GM18861 (cell line): ENCODE measurements around the gene INPPL1.
"Not testable (repeated sequence)": the region's sequence is repeated elsewhere in the genome, so short reads cannot be mapped to it uniquely, and the experiment has no call there.

Experiments used
- ATAC-seq: cut with Tn5 transposase; IDR thresholded peaks from one replicate; pipeline ENCODE4 v1.9.1; 2021; ENCODE audit not compliant: unreplicated experiment

The INPPL1 gene

GRCh38 chr11:72244060-72244360 is 19.4 kb downstream of the INPPL1 start, which contains the start of gene PHOX2A:
TSS of gene PHOX2A (minus strand) at chr11:72244176. CDS start at chr11:72244004, 172 bp downstream.
- no peak for ATAC-seq

- no peak for ATAC-seq
Observed at GRCh38 chr11:72244361-72245262, 20.0 kb downstream of the INPPL1 start.

GRCh38 chr11:72245263-72245816 is 20.8 kb downstream of the INPPL1 start:
- no peak for ATAC-seq

DNA sequence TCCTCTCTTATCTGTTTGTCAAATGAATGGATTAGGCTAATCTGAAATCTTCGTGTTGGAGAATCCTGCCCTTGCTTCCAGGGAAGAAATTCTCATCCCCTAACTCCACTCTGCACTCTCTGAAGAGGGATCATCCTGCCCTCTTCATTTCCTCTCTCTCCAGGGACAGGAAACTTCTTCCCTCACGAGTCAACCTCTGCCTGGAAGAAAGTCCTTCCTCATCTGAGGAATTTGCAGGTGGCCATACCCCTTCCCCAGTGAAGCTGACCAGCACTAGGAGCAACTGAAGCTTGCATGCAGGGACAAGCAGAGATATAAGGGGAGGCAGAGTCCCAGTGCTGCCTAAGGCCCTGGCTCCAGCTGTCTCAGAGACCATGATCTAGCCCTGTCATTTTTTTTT is 23.0 kb downstream of the INPPL1 start:
- ATAC-seq, result no peak

- no peak for ATAC-seq
Observed at GRCh38 chr11:72249961-72250360, 25.4 kb downstream of the INPPL1 start.

DNA sequence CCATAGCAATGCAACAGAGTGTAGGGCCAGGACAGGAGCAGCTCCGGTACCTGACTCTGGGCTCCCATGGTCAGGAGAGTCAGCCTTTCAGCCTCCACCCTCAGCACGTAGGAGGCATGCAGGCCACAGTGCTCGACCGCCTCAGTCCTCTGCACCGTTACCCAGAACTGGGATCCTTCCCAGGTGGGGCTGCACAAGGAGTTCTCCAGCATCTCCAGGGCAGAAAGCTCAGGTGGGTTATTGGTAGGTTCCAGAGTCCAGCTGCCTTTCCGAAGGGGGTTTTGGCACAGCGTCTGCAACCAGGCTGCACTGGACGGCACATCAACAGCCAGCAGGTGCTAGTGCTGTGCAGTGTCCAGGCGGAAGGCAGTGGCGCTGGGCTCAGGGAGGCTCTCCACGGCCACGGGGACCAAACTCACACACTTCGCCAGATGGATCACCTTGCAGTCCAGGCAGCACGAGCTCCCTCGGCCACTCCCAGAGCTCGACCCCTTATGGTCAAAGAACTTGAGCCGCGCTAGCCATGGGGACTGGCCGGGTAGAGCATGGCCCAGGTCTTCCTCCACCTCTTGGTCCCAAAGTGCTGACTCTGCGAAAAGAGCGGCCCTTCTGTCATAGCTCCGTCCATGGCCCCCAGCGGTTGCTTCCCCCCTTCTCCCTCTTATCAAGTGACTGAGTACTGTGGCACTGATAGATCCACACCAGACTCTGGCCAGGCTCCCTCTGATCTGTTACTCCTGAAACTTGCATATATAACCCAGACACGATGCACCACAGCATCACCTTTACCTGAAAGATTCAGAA is 26.3 kb downstream of the INPPL1 start:
- ATAC-seq, result no peak

DNA sequence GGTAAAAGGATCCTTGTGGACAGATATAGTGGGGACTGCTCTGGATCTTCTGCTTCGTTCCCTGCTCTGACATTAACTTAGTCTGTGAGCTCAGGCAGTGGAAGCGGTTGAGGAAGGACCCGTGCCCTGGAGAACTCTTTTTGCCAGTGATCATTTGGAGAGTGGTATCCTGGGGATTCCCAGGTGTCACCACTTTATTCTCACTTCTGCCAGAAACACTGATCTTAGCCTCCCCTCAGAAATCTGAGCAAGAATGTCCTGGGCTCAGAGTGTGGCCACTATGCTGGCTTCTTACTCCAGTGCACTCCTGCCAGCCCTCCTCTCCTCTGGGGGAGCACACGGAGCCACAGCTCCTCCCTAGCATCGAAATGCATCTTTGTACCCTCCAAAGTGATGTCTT is 27.0 kb downstream of the INPPL1 start:
- no peak for ATAC-seq

DNA sequence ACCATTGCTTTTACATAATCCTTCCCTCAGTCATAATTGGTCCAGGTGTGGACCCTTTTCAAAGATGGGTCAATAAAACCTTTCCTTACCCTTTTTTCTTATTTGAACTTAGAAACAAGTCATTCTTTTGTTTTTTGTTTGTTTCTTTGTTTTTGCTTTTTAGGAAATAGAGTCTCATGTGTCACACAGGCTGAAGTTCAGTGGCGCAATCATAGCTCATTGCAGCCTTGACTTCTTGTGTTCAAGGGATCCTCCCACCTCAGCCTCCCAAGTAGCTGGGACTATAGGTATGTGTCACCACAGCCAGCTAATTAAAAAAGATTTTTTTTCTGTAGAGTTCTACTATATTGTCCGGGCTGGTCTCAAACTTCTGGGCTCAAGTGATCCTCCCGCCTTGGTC is 28.8 kb downstream of the INPPL1 start:
- no peak for ATAC-seq

GRCh38 chr11:72254299-72254993 is 29.9 kb downstream of the INPPL1 start:
- no peak for ATAC-seq

GRCh38 chr11:72257570-72257969 is 33.0 kb downstream of the INPPL1 start:
- ATAC-seq, result no peak

DNA sequence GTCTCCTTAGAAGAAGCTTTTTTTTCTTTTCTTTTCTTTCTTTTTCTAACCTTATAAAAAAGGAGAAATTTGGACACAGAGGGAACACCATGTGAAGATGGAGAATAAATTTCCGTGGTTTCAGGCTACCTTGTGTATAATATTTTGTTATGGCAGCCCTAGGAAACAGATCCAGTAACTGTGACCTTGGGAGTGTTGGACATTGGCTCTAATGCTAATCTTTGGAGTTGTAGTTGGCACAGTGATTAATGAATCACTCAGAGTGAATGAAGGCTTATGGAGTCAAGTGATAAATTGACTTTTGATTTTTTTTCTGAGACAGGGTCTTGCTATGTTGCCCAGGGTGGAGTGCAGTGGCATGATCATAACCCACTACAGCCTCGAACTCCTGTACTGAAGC is 34.9 kb downstream of the INPPL1 start:
- no peak for ATAC-seq

- ATAC-seq, result no peak
Observed at GRCh38 chr11:72260574-72260973, 36.0 kb downstream of the INPPL1 start.

DNA sequence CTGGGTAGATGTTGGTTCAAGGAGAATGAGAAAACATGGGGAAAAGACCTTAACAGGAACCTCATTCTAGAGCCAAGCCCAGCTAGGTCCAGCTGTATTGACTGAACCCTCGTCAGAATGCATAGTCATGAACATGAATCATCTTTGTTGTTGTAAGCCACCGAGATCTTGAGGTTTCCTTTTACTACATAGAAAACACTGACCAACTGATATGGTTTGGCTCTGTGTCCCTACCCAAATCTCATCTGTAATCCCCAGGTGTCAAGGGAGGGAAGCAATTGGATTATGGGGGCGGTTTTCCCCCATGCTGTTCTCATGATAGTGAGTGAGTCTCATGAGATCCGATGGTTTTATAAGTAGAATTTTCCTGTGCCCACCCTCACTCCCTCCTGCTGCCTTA is 38.8 kb downstream of the INPPL1 start:
- no peak for ATAC-seq

DNA sequence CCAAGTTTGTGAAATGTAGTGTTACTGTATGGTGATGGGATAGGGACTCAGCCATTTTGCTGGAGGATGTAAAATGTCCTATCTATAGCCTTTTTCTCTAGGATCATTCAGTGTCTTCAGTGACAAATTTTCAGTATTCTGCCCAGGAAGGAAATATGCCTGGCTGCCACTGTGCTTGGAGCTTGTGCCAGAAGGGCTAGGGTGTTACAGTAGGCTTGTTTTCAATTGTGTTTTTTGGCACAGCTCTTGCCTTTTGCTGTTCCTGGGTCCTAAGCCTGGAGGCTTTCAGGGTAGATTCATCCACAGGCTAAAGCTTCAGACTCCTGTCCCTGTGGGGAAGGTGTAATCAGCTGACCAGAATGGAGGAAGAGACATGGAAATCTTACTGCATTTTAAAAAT is 41.4 kb downstream of the INPPL1 start:
- no peak for ATAC-seq

- not testable (repeated sequence) for ATAC-seq
Observed at GRCh38 chr11:72266960-72267359, 42.4 kb downstream of the INPPL1 start.

DNA sequence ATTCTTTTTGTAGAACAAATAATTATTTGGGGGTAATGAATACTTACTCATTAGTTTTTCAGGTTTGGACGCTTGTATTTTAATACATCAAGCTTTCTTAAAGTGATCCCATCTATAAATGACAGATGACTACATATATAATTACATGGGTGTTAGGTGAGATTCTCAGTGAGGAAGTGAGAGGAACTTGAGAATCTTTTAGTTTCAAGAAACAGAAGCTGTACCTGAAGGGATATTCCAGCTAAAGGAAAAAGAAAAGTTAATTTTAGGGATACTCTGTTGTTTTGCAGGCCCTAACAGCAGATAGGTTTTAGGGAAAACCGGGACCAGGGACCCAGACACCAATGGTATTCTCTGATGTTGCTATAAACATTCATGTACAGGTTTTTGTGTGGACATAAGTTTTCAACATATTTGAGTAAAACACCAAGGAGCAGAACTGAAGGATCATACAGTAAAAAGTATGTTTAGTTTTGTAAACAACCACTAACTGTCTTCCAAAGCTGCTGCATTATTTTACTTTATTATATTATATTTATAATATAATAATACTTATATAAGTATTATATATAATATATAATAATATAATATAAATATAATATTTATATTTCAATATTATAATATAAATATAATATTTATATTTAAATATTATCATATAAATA is 43.5 kb downstream of the INPPL1 start:
- ATAC-seq, result no peak

GRCh38 chr11:72271980-72272379 is 47.4 kb downstream of the INPPL1 start:
- ATAC-seq, result no peak

DNA sequence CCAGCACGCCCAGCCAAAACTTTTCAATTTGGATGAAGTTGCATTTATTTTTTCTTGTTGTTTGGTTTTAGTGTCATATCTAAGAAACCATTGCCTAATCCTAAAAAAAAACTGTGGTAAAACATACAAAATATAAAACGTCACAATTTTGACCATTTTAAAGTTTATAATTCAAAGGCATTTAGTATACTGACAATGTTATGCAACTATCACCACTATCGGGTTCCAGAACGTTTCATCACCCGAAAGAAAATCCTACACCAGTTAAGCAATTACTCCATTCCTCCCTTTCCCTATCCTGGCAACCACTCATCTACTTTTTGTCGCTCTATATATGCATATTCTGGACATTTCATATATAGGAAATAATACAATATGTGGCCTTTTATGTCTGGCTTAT is 49.9 kb downstream of the INPPL1 start:
- ATAC-seq, result no peak

DNA sequence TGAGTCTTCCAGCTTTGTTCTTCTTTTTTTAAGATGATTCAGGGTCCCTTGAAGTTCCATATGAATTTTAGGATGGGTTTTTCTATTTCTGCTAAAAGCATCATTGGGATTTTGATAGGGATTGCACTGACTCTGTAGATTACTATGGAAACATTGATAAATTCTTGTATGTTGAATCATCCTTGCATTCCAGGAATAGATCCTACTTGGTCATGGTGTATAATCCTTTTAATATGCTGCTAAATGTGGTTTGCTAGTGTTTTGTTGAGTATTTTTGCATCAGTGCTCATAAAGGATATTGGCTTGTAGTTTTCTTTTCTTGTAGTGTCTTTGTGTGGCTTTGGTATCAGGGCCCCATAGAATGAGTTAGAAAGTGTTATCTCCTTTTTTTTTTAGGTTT is 54.3 kb downstream of the INPPL1 start:
- ATAC-seq, result no peak

DNA sequence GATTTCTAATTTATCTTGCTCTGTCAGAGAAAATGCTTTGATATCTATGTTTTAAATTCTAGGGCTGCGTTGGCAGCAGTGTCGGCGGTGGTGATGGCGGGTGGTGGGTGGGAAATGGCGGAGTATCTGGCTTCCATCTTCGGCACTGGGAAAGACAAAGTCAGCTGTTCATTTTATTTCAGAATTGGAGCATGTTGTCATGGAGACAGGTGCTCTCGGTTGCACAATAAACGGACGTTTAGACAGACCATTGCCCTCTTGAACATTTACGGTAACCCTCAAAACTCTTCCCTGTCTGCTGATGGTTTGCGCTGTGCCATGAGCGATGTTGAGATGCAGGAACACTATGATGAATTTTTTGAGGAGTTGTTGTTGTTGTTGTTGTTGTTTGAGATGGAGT is 55.5 kb downstream of the INPPL1 start:
- ATAC-seq, result no peak
